Neural cell (in vitro differentiated cells): Measurements from ENCODE around the gene GPC5. TPM values are rescaled to one million over a fixed set of nuclear protein-coding genes. Genes with fewer than 3 reads are reported as not detected.

ENCODE experiments used
- H2AFZ ChIP-seq: fragments of 200-600, 300-800 bp; sonication (generic), shearing (Covaris generic); 2 replicates; pipeline ENCODE4 v1.6.0; 2014; ENCODE audit warnings: low read depth, mild to moderate bottlenecking, antibody characterized with exemption, low read length, moderate library complexity
- H3F3A ChIP-seq: fragments of 200-600 bp; shearing (Covaris generic); 2 replicates; pipeline ENCODE4 v1.6.1; 2016; ENCODE audit warnings: mild to moderate bottlenecking, moderate library complexity, mixed read lengths, antibody characterized with exemption, low read length; ENCODE audit not compliant: insufficient read depth, poor library complexity, severe bottlenecking
- H3K27ac ChIP-seq: fragments of 200-600, 300-800 bp; sonication (generic), shearing (Covaris generic); 2 replicates; pipeline ENCODE4 v1.5.1; 2014; ENCODE audit warnings: mild to moderate bottlenecking, low read length, moderate library complexity
- H3K27me3 ChIP-seq: fragments of 300-800, 200-600 bp; sonication (generic), shearing (Covaris generic); 2 replicates; pipeline ENCODE4 v1.6.0; 2014; ENCODE audit warnings: mild to moderate bottlenecking, low read depth, low read length, moderate library complexity; ENCODE audit not compliant: insufficient read depth
- H3K36me3 ChIP-seq: fragments of 300-800, 200-600 bp; sonication (generic), shearing (Covaris generic); 2 replicates; pipeline ENCODE4 v1.5.1; 2014; ENCODE audit warnings: mild to moderate bottlenecking, antibody characterized with exemption, low read length, moderate library complexity; ENCODE audit not compliant: insufficient read depth
- H3K4me2 ChIP-seq: fragments of 300-800, 200-600 bp; sonication (generic), shearing (Covaris generic); 2 replicates; pipeline ENCODE4 v1.6.0; 2014; ENCODE audit warnings: mild to moderate bottlenecking, low read length
- H3K4me3 ChIP-seq: fragments of 300-800, 200-600 bp; sonication (generic), shearing (Covaris generic); 2 replicates; pipeline ENCODE4 v1.5.1; 2014; ENCODE audit warnings: mild to moderate bottlenecking, low read length, moderate library complexity
- H3K79me2 ChIP-seq: fragments of 200-600 bp; shearing (Covaris generic); replicated peaks from 2 replicates; pipeline ENCODE4 v1.6.0; 2014; ENCODE audit warnings: mild to moderate bottlenecking, low read length, moderate library complexity; ENCODE audit not compliant: insufficient read depth
- H3K9ac ChIP-seq: fragments of 300-800, 200-600 bp; sonication (generic), shearing (Covaris generic); 2 replicates; pipeline ENCODE4 v1.6.1; 2016; ENCODE audit warnings: mild to moderate bottlenecking, low read length, mixed read lengths
- H3K9me2 ChIP-seq: fragments of 200-600 bp; shearing (Covaris generic); 2 replicates; pipeline ENCODE4 v1.6.1; 2016; ENCODE audit warnings: mild to moderate bottlenecking, low read length, mixed read lengths; ENCODE audit not compliant: insufficient read depth
- H3K9me3 ChIP-seq: fragments of 200-600, 300-800 bp; sonication (generic), shearing (Covaris generic); 2 replicates; pipeline ENCODE4 v1.6.1; 2016; ENCODE audit warnings: mild to moderate bottlenecking, mixed run types, low read length, moderate library complexity, mixed read lengths
- H4K20me1 ChIP-seq: fragments of 200-600 bp; shearing (Covaris generic); 2 replicates; pipeline ENCODE4 v1.6.1; 2016; ENCODE audit warnings: mild to moderate bottlenecking, mixed run types; ENCODE audit not compliant: insufficient read depth
- EP300 ChIP-seq: fragments of 450-650 bp; conservative IDR thresholded peaks from 2 replicates; pipeline ENCODE4 v1.6.1; 2014; ENCODE audit warnings: antibody characterized with exemption, mild to moderate bottlenecking, moderate library complexity; ENCODE audit not compliant: poor library complexity, severe bottlenecking
- EZH2 ChIP-seq: fragments of 200-600, 300-800 bp; shearing (Covaris generic), sonication (generic); IDR thresholded peaks from 2 replicates; pipeline ENCODE4 v1.6.1; 2014; ENCODE audit warnings: antibody characterized with exemption, low read length, borderline replicate concordance, mild to moderate bottlenecking; ENCODE audit not compliant: insufficient read depth, poor library complexity, severe bottlenecking
- MXI1 ChIP-seq: fragments of 450-650 bp; conservative IDR thresholded peaks from 2 replicates; pipeline ENCODE4 v1.6.1; 2014; ENCODE audit warnings: antibody characterized with exemption, mild to moderate bottlenecking; ENCODE audit not compliant: poor library complexity, severe bottlenecking
- POLR2AphosphoS5 ChIP-seq: IDR thresholded peaks from 2 replicates; pipeline ENCODE4 v1.6.1; 2012
- RAD21 ChIP-seq: fragments of 450-650 bp; conservative IDR thresholded peaks from 2 replicates; pipeline ENCODE4 v1.6.1; 2014; ENCODE audit warnings: antibody characterized with exemption, mild to moderate bottlenecking, moderate library complexity
- SMC3 ChIP-seq: fragments of 450-650 bp; conservative IDR thresholded peaks from 2 replicates; pipeline ENCODE4 v1.6.1; 2014; ENCODE audit warnings: antibody characterized with exemption, mild to moderate bottlenecking, moderate library complexity; ENCODE audit not compliant: poor library complexity
- TAF1 ChIP-seq: IDR thresholded peaks from 2 replicates; pipeline ENCODE4 v1.6.1; 2012; ENCODE audit warnings: low read depth
- polyA plus RNA-seq: library from polyadenylated mRNA; depleted of rRNA; stranded (reverse); fragments of >200 nt; gene quantifications from 2 replicates; pipeline ENCODE4 v1.2.3, GENCODE V29; 2014
- TF ChIP-seq, protein P1 (sequence below): fragments of 450-650 bp; IDR thresholded peaks from 2 replicates; pipeline ENCODE4 v1.5.1; 2014; ENCODE audit warnings: antibody characterized with exemption, mild to moderate bottlenecking, moderate library complexity; ENCODE audit not compliant: poor library complexity, severe bottlenecking
- TF ChIP-seq, protein P2 (sequence below): IDR thresholded peaks from 2 replicates; pipeline ENCODE4 v1.6.1; 2012; ENCODE audit warnings: borderline replicate concordance

Gene GPC5
- polyA plus RNA-seq, 1 donor from 2014 or later: 5.0 TPM

DNA sequence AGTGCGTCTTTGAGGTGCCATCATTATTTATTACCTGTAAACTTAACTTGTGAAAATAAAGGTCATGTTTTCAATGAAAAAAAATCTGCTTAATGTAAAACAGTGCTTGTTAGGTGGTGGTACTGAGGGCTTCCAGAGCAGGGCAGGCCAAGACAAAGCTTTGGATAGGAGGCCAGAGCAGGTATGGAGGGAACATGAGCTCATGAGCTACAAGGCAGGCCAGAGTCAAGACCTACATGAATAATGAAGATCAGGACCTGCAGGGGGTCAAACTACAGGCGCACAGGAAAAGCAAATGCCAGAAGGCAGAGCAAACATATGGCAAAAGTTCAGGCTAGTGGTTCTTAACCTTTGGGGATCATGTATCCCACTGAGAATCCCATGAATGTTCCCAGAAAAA is 343.5 kb downstream of the GPC5 start:
- H3K36me3 ChIP-seq: no peaks in the 10 kb centered on the region
- H2AFZ ChIP-seq: no peak overlapping the region
- no peak overlapping the region for H3K27ac ChIP-seq
- no peak overlapping the region for H3K9ac ChIP-seq
- no peaks in the 10 kb centered on the region for H3K9me3 ChIP-seq
- no peaks in the 10 kb centered on the region for H3K9me2 ChIP-seq
- H3F3A ChIP-seq: no peaks in the 10 kb centered on the region
- H3K27me3 ChIP-seq: peaks cover 27% of the 10 kb centered on the region
- no peaks in the 10 kb centered on the region for H4K20me1 ChIP-seq
- no peak for TF ChIP-seq POLR2AphosphoS5
- no peak for TF ChIP-seq EZH2
- no peak for TF ChIP-seq EP300
- TF ChIP-seq, protein P1, sequence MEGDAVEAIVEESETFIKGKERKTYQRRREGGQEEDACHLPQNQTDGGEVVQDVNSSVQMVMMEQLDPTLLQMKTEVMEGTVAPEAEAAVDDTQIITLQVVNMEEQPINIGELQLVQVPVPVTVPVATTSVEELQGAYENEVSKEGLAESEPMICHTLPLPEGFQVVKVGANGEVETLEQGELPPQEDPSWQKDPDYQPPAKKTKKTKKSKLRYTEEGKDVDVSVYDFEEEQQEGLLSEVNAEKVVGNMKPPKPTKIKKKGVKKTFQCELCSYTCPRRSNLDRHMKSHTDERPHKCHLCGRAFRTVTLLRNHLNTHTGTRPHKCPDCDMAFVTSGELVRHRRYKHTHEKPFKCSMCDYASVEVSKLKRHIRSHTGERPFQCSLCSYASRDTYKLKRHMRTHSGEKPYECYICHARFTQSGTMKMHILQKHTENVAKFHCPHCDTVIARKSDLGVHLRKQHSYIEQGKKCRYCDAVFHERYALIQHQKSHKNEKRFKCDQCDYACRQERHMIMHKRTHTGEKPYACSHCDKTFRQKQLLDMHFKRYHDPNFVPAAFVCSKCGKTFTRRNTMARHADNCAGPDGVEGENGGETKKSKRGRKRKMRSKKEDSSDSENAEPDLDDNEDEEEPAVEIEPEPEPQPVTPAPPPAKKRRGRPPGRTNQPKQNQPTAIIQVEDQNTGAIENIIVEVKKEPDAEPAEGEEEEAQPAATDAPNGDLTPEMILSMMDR: no peak
- TF ChIP-seq MXI1: no peak
- TF ChIP-seq, protein P2, sequence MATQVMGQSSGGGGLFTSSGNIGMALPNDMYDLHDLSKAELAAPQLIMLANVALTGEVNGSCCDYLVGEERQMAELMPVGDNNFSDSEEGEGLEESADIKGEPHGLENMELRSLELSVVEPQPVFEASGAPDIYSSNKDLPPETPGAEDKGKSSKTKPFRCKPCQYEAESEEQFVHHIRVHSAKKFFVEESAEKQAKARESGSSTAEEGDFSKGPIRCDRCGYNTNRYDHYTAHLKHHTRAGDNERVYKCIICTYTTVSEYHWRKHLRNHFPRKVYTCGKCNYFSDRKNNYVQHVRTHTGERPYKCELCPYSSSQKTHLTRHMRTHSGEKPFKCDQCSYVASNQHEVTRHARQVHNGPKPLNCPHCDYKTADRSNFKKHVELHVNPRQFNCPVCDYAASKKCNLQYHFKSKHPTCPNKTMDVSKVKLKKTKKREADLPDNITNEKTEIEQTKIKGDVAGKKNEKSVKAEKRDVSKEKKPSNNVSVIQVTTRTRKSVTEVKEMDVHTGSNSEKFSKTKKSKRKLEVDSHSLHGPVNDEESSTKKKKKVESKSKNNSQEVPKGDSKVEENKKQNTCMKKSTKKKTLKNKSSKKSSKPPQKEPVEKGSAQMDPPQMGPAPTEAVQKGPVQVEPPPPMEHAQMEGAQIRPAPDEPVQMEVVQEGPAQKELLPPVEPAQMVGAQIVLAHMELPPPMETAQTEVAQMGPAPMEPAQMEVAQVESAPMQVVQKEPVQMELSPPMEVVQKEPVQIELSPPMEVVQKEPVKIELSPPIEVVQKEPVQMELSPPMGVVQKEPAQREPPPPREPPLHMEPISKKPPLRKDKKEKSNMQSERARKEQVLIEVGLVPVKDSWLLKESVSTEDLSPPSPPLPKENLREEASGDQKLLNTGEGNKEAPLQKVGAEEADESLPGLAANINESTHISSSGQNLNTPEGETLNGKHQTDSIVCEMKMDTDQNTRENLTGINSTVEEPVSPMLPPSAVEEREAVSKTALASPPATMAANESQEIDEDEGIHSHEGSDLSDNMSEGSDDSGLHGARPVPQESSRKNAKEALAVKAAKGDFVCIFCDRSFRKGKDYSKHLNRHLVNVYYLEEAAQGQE: no peak
- TF ChIP-seq SMC3: no peak
- TF ChIP-seq TAF1: no peak
- no peak for TF ChIP-seq RAD21
- H3K4me3 ChIP-seq: no peak overlapping the region
- H3K4me2 ChIP-seq: no peak overlapping the region
- no peaks in the 10 kb centered on the region for H3K79me2 ChIP-seq

DNA sequence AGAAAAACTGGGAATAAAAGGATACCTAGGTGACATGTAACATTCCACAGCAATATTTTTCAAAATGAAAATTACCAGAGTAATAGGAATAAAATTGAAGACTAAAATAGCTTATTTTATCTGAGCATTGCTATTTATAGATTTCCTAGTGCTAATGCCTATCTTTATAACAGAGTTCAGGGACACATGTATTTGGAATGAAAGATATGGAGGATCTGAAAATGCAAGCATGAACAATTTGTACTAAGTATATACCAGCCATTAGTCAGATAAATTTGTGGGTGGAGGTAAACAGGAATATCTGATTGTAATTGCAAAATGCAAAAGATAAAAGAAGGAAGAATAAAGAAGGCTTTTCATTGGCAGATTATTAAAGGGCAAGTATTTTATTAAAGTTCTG is 345.9 kb downstream of the GPC5 start:
- TF ChIP-seq POLR2AphosphoS5 (no peak), SMC3 (no peak), RAD21 (no peak), EP300 (no peak), TAF1 (no peak), EZH2 (no peak), MXI1 (no peak)
- TF ChIP-seq, protein P1: no peak
- TF ChIP-seq, protein P2: no peak
- peaks cover 38% of the 10 kb centered on the region for H3K27me3 ChIP-seq
- H3K9me2 ChIP-seq: no peaks in the 10 kb centered on the region

More for the DNA sequence above, 345.9 kb downstream of the GPC5 start:
- no peak overlapping the region for H3K4me2 ChIP-seq
- no peak overlapping the region for H3K9ac ChIP-seq
- H4K20me1 ChIP-seq: no peaks in the 10 kb centered on the region
- no peak overlapping the region for H3K27ac ChIP-seq
- H3K36me3 ChIP-seq: no peaks in the 10 kb centered on the region
- H2AFZ ChIP-seq: no peak overlapping the region
- no peaks in the 10 kb centered on the region for H3K79me2 ChIP-seq
- no peaks in the 10 kb centered on the region for H3K9me3 ChIP-seq
- no peak overlapping the region for H3K4me3 ChIP-seq
- H3F3A ChIP-seq: no peaks in the 10 kb centered on the region
